NCI-H2227 (cell line): ENCODE results near the gene C10orf120.

Experiments
- DNase-seq: peaks from one replicate; lab custom pipeline; 2025; ENCODE audit not compliant: unreplicated experiment; lab: John Stamatoyannopoulos, UW

C10orf120 gene

GRCh38 chr10:122662231-122662630 is 37.4 kb downstream of the C10orf120 start:
- no peak for DNase-seq

- no peak for DNase-seq
Observed at GRCh38 chr10:122660696-122661095, 39.0 kb downstream of the C10orf120 start.

GRCh38 chr10:122659651-122660050 is 40.0 kb downstream of the C10orf120 start:
- no peak for DNase-seq

- no peak for DNase-seq
Observed at GRCh38 chr10:122659126-122659525, 40.5 kb downstream of the C10orf120 start.

GRCh38 chr10:122658356-122659049 is 41.1 kb downstream of the C10orf120 start:
- no peak for DNase-seq

- no peak for DNase-seq
Observed at GRCh38 chr10:122657729-122658128, 41.9 kb downstream of the C10orf120 start.

GRCh38 chr10:122657255-122657654 is 42.4 kb downstream of the C10orf120 start:
- DNase-seq = no peak

GRCh38 chr10:122656741-122657140 is 42.9 kb downstream of the C10orf120 start:
- no peak for DNase-seq

GRCh38 chr10:122656308-122656705 is 43.3 kb downstream of the C10orf120 start:
- no peak for DNase-seq

- no peak for DNase-seq
Observed at GRCh38 chr10:122655524-122656307, 43.9 kb downstream of the C10orf120 start.

- DNase-seq = no peak
Observed at GRCh38 chr10:122650331-122650730, 49.3 kb downstream of the C10orf120 start.

GRCh38 chr10:122649903-122650302 is 49.7 kb downstream of the C10orf120 start:
- DNase-seq = no peak

GRCh38 chr10:122648599-122649428 is 50.8 kb downstream of the C10orf120 start:
- peak; percentile 55 for DNase-seq
